ENCODE data around the gene HEY2. TPM values are rescaled to one million over a fixed set of nuclear protein-coding genes. Genes with fewer than 3 reads are reported as not detected.
"Not testable (repeated sequence)": the region's sequence is repeated elsewhere in the genome, so short reads cannot be mapped to it uniquely, and the experiment has no call there.

Gene HEY2
- total RNA-seq = 4.3 TPM

GRCh38 chr6:125749173-125749864, at the start of gene HEY2:
HEY2 (plus strand) TSS chr6:125749632; CDS start chr6:125749777, 145 bp downstream.
- DNase-seq (ENCODE audit: low spot score) (peak; percentile 94), ATAC-seq (peak; percentile 97)
- intact Hi-C loops (cut with DNase I) = no loop called here

GRCh38 chr6:125700581-125701353, 48.7 kb upstream of the HEY2 start:
- DNase-seq (ENCODE audit: low spot score) = no peak
- intact Hi-C loops (cut with DNase I) = no loop called here
- ATAC-seq = no peak

- intact Hi-C loops (cut with DNase I) = no loop called here
- DNase-seq (ENCODE audit: low spot score) (no peak), ATAC-seq (no peak)
Measured at GRCh38 chr6:125701354-125701668, 48.1 kb upstream of the HEY2 start.

- intact Hi-C loops (cut with DNase I); DNase-seq (ENCODE audit: low spot score); ATAC-seq: not testable (repeated sequence)
Measured at GRCh38 chr6:125703882-125704281, 45.5 kb upstream of the HEY2 start.

- intact Hi-C loops (cut with DNase I) = no loop called here
- DNase-seq (ENCODE audit: low spot score) = no peak
- ATAC-seq = no peak
Measured at GRCh38 chr6:125707615-125708243, 41.7 kb upstream of the HEY2 start.

- ATAC-seq (no peak), DNase-seq (ENCODE audit: low spot score) (no peak)
- intact Hi-C loops (cut with DNase I) = no loop called here
Measured at GRCh38 chr6:125711013-125711675, 38.3 kb upstream of the HEY2 start.

GRCh38 chr6:125714441-125715090, 34.9 kb upstream of the HEY2 start:
- no peak for DNase-seq (ENCODE audit: low spot score)
- intact Hi-C loops (cut with DNase I) = no loop called here
- no peak for ATAC-seq

- DNase-seq (ENCODE audit: low spot score) = no peak
- no peak for ATAC-seq
- intact Hi-C loops (cut with DNase I) = no loop called here
Measured at GRCh38 chr6:125717120-125717731, 32.2 kb upstream of the HEY2 start.

GRCh38 chr6:125718109-125718508, 31.3 kb upstream of the HEY2 start:
- ATAC-seq = no peak
- no peak for DNase-seq (ENCODE audit: low spot score)
- intact Hi-C loops (cut with DNase I) = no loop called here

- intact Hi-C loops (cut with DNase I) = no loop called here
- no peak for ATAC-seq
Measured at GRCh38 chr6:125722886-125723285, 26.5 kb upstream of the HEY2 start.

GRCh38 chr6:125727216-125727615, 22.2 kb upstream of the HEY2 start:
- DNase-seq (ENCODE audit: low spot score) = no peak

More at GRCh38 chr6:125722886-125723285, 26.5 kb upstream of the HEY2 start:
- DNase-seq (ENCODE audit: low spot score) = no peak

GRCh38 chr6:125728739-125729138, 20.7 kb upstream of the HEY2 start:
- ATAC-seq = no peak
- intact Hi-C loops (cut with DNase I) = no loop called here
- DNase-seq (ENCODE audit: low spot score) = no peak

More at GRCh38 chr6:125727216-125727615, 22.2 kb upstream of the HEY2 start:
- no peak for ATAC-seq
- intact Hi-C loops (cut with DNase I) = no loop called here

GRCh38 chr6:125729983-125730382, 19.4 kb upstream of the HEY2 start:
- DNase-seq (ENCODE audit: low spot score) (no peak), ATAC-seq (no peak)
- intact Hi-C loops (cut with DNase I) = no loop called here

- intact Hi-C loops (cut with DNase I) = no loop called here
Measured at GRCh38 chr6:125732398-125732797, 17.0 kb upstream of the HEY2 start.

GRCh38 chr6:125733516-125734300, 15.7 kb upstream of the HEY2 start:
- intact Hi-C loops (cut with DNase I) = no loop called here
- DNase-seq (ENCODE audit: low spot score) (no peak), ATAC-seq (no peak)

More at GRCh38 chr6:125732398-125732797, 17.0 kb upstream of the HEY2 start:
- ATAC-seq (no peak), DNase-seq (ENCODE audit: low spot score) (no peak)

GRCh38 chr6:125738276-125738675, 11.2 kb upstream of the HEY2 start:
- intact Hi-C loops (cut with DNase I) = no loop called here
- no peak for DNase-seq (ENCODE audit: low spot score)
- ATAC-seq = no peak

- intact Hi-C loops (cut with DNase I) = no loop called here
- DNase-seq (ENCODE audit: low spot score) = no peak
- no peak for ATAC-seq
Measured at GRCh38 chr6:125739364-125739763, 10.1 kb upstream of the HEY2 start.

GRCh38 chr6:125741336-125741735, 8.1 kb upstream of the HEY2 start:
- no peak for ATAC-seq
- intact Hi-C loops (cut with DNase I) = no loop called here

More at GRCh38 chr6:125741336-125741735, 8.1 kb upstream of the HEY2 start:
- DNase-seq (ENCODE audit: low spot score) = no peak

Data from sciatic nerve (tissue), 2 donors.